ENCODE data around the gene PRR29.

The PRR29 gene

GRCh38 chr17:64042700-64043485 lies 44.7 kb downstream of the PRR29 start:
- Histone ChIP-seq H4K20me1 (ENCODE audit: low read depth, low read length) (no peaks in the 10 kb centered on the region), H3K4me2 (ENCODE audit: low read depth, low read length, poor library complexity, severe bottlenecking) (no peak overlapping the region), H3K27ac (ENCODE audit: low read depth, low read length) (no peak overlapping the region), H3K9me3 (ENCODE audit: insufficient read depth, low read length) (no peaks in the 10 kb centered on the region), H2AFZ (ENCODE audit: low read depth, low read length, severe bottlenecking) (no peak overlapping the region), H3K4me3 (ENCODE audit: insufficient read depth, low read length, poor library complexity, severe bottlenecking) (no peak overlapping the region), H3F3A (ENCODE audit: insufficient read depth) (no peaks in the 10 kb centered on the region), H3K36me3 (ENCODE audit: low read length) (no peaks in the 10 kb centered on the region), H3K27me3 (ENCODE audit: low read length) (no peaks in the 10 kb centered on the region), H3K79me2 (ENCODE audit: insufficient read depth, low read length) (no peaks in the 10 kb centered on the region), H3K9me2 (replicated peaks; ENCODE audit: insufficient read depth, low read length) (no peaks in the 10 kb centered on the region), H3K9ac (ENCODE audit: low read length) (no peak overlapping the region)
- no peak for TF ChIP-seq EZH2phosphoT487 (conservative IDR thresholded peaks at IDR 0.05; ENCODE audit: low read length)
- no peak for TF ChIP-seq CTCF (IDR thresholded peaks at IDR 0.05; ENCODE audit: insufficient read depth, low read length, poor library complexity, severe bottlenecking)

DNA sequence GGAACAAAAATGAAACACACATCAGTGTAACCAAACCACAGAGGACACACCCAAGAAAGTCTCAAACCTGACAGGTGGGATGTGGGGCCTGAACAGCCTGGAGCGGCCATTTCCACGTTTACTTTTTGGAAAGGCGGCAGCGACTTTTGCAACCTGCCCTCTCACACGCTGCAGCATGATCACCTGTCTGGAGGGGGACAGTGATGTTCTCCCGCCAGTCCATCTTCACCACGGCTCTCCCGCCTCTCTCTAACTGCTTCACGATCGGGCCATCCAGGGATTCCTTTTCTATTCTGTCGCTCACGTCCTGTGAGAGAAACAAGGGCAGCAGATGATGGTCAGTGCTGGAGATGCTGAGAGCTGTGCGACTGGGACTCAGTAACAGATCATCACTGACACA lies 47.0 kb downstream of the PRR29 start:
- H3K9me2 ChIP-seq (replicated peaks; ENCODE audit: insufficient read depth, low read length): no peaks in the 10 kb centered on the region
- no peak overlapping the region for H3K9ac ChIP-seq (ENCODE audit: low read length)
- no peak overlapping the region for H3K4me3 ChIP-seq (ENCODE audit: insufficient read depth, low read length, poor library complexity, severe bottlenecking)
- H2AFZ ChIP-seq (ENCODE audit: low read depth, low read length, severe bottlenecking): no peak overlapping the region
- no peaks in the 10 kb centered on the region for H3K27me3 ChIP-seq (ENCODE audit: low read length)
- TF ChIP-seq CTCF (IDR thresholded peaks at IDR 0.05; ENCODE audit: insufficient read depth, low read length, poor library complexity, severe bottlenecking): no peak
- TF ChIP-seq EZH2phosphoT487 (conservative IDR thresholded peaks at IDR 0.05; ENCODE audit: low read length): no peak
- H3K27ac ChIP-seq (ENCODE audit: low read depth, low read length): no peak overlapping the region
- H3K79me2 ChIP-seq (ENCODE audit: insufficient read depth, low read length): no peaks in the 10 kb centered on the region
- no peaks in the 10 kb centered on the region for H3K9me3 ChIP-seq (ENCODE audit: insufficient read depth, low read length)
- H3F3A ChIP-seq (ENCODE audit: insufficient read depth): no peaks in the 10 kb centered on the region
- no peak overlapping the region for H3K4me2 ChIP-seq (ENCODE audit: low read depth, low read length, poor library complexity, severe bottlenecking)
- no peaks in the 10 kb centered on the region for H4K20me1 ChIP-seq (ENCODE audit: low read depth, low read length)
- H3K36me3 ChIP-seq (ENCODE audit: low read length): no peaks in the 10 kb centered on the region

- Histone ChIP-seq H3K9me2 (replicated peaks; ENCODE audit: insufficient read depth, low read length) (no peaks in the 10 kb centered on the region), H3K9me3 (ENCODE audit: insufficient read depth, low read length) (no peaks in the 10 kb centered on the region), H3K4me3 (ENCODE audit: insufficient read depth, low read length, poor library complexity, severe bottlenecking) (no peak overlapping the region), H4K20me1 (ENCODE audit: low read depth, low read length) (no peaks in the 10 kb centered on the region), H3K27me3 (ENCODE audit: low read length) (no peaks in the 10 kb centered on the region), H3K36me3 (ENCODE audit: low read length) (no peaks in the 10 kb centered on the region), H3K4me2 (ENCODE audit: low read depth, low read length, poor library complexity, severe bottlenecking) (no peak overlapping the region), H3K79me2 (ENCODE audit: insufficient read depth, low read length) (no peaks in the 10 kb centered on the region), H3K9ac (ENCODE audit: low read length) (no peak overlapping the region), H2AFZ (ENCODE audit: low read depth, low read length, severe bottlenecking) (no peak overlapping the region), H3F3A (ENCODE audit: insufficient read depth) (no peaks in the 10 kb centered on the region), H3K27ac (ENCODE audit: low read depth, low read length) (no peak overlapping the region)
- TF ChIP-seq CTCF (IDR thresholded peaks at IDR 0.05; ENCODE audit: insufficient read depth, low read length, poor library complexity, severe bottlenecking): no peak
- no peak for TF ChIP-seq EZH2phosphoT487 (conservative IDR thresholded peaks at IDR 0.05; ENCODE audit: low read length)
Measured at GRCh38 chr17:64048805-64049204, 50.7 kb downstream of the PRR29 start.

Data from SU-DHL-6 (cell line).